Calu3 (cell line): ENCODE results near the gene USH2A. TPM values are rescaled to one million over a fixed set of nuclear protein-coding genes. Genes with fewer than 3 reads are reported as not detected.

Source experiments
- BruUV-seq: library from RNA; stranded (reverse); fragments of 400-500 nt; replicated peaks from 2 replicates; lab custom pipeline; 2021; lab: Mats Ljungman, UMichigan
- CTCF ChIA-PET: fragments of 300-600 bp; sonication (Branson Sonifier 250); formaldehyde crosslinking; loops from one replicate; lab custom pipeline; 2022; ENCODE audit warnings: antibody characterized with exemption; lab: Charles Lee
- DNase-seq: peaks from one replicate; pipeline ENCODE4 v3.0.0; 2022
- H3K27ac Mint-ChIP-seq: one replicate; pipeline ENCODE4 v1.8.0; 2022; ENCODE audit warnings: mixed read lengths; ENCODE audit not compliant: unreplicated experiment
- H3K27me3 Mint-ChIP-seq: one replicate; pipeline ENCODE4 v1.8.0; 2022; ENCODE audit warnings: mixed read lengths; ENCODE audit not compliant: unreplicated experiment
- H3K36me3 Mint-ChIP-seq: one replicate; pipeline ENCODE4 v1.8.0; 2022; ENCODE audit warnings: mild to moderate bottlenecking, moderate library complexity, mixed read lengths; ENCODE audit not compliant: insufficient read depth, unreplicated experiment
- H3K4me1 Mint-ChIP-seq: one replicate; pipeline ENCODE4 v1.8.0; 2022; ENCODE audit warnings: mild to moderate bottlenecking, low read depth, mixed read lengths; ENCODE audit not compliant: unreplicated experiment
- H3K4me3 Mint-ChIP-seq: one replicate; pipeline ENCODE4 v1.8.0; 2022; ENCODE audit warnings: mild to moderate bottlenecking, low read depth, moderate library complexity, mixed read lengths; ENCODE audit not compliant: unreplicated experiment
- H3K9me3 Mint-ChIP-seq: one replicate; pipeline ENCODE4 v1.8.0; 2022; ENCODE audit warnings: low read depth, mixed read lengths; ENCODE audit not compliant: unreplicated experiment
- CTCF ChIP-seq: fragments of 200-600 bp; IDR thresholded peaks from one replicate; pipeline ENCODE4 v1.8.0; 2022; ENCODE audit warnings: antibody characterized with exemption; ENCODE audit not compliant: unreplicated experiment
- intact Hi-C: fragments of 100-400 bp; cut with micrococcal nuclease; formaldehyde crosslinking; loops from one replicate; pipeline ENCODE4 v1.10.0; 2022; ENCODE audit not compliant: unreplicated experiment
- total RNA-seq: library from RNA; stranded (reverse); gene quantifications from 2 replicates; pipeline ENCODE4 v1.2.3, GENCODE V29; 2022

The USH2A gene
- total RNA-seq, 1 experiment from 2014 or later, result not detected

- intact Hi-C loops, result no loop called here
- peaks cover 2% of the 10 kb centered on the region for H3K9me3 Mint-ChIP-seq
- no peak overlapping the region for H3K4me3 Mint-ChIP-seq
- TF ChIP-seq CTCF, result no peak
- CTCF ChIA-PET, result no interaction called here
- H3K36me3 Mint-ChIP-seq, result no peaks in the 10 kb centered on the region
- no peaks in the 10 kb centered on the region for H3K4me1 Mint-ChIP-seq
- H3K27ac Mint-ChIP-seq, result no peak overlapping the region
- no peaks in the 10 kb centered on the region for H3K27me3 Mint-ChIP-seq
- no TSS peak for BruUV-seq
- DNase-seq, result no peak
These were observed 43.8 kb downstream of the USH2A start for GRCh38 chr1:216379441-216379840.

- H3K27me3 Mint-ChIP-seq, result no peaks in the 10 kb centered on the region
These were observed 55.0 kb downstream of the USH2A start for GRCh38 chr1:216368249-216368648.

GRCh38 chr1:216366979-216367378, 56.3 kb downstream of the USH2A start:
- CTCF ChIA-PET, result no interaction called here
- intact Hi-C loops, result no loop called here
- Mint-ChIP-seq H3K27ac (no peak overlapping the region), H3K4me3 (no peak overlapping the region), H3K4me1 (peaks cover 2% of the 10 kb centered on the region), H3K9me3 (no peaks in the 10 kb centered on the region), H3K36me3 (no peaks in the 10 kb centered on the region), H3K27me3 (no peaks in the 10 kb centered on the region)
- DNase-seq, result no peak
- BruUV-seq, result no TSS peak
- no peak for TF ChIP-seq CTCF

More at GRCh38 chr1:216368249-216368648, 55.0 kb downstream of the USH2A start:
- Mint-ChIP-seq H3K4me3 (no peak overlapping the region), H3K27ac (no peak overlapping the region), H3K9me3 (no peaks in the 10 kb centered on the region), H3K36me3 (no peaks in the 10 kb centered on the region), H3K4me1 (peaks cover 8% of the 10 kb centered on the region)
- CTCF ChIA-PET, result interaction anchor here (0.5 kb wide), 1 partner anchor 111 kb away, joined by 4 read pairs; no protein-coding TSS in a partner anchor
- TF ChIP-seq CTCF, result no peak
- DNase-seq, result no peak
- intact Hi-C loops, result no loop called here
- BruUV-seq, result no TSS peak

- H3K4me3 Mint-ChIP-seq, result no peak overlapping the region
- H3K9me3 Mint-ChIP-seq, result no peaks in the 10 kb centered on the region
- intact Hi-C loops, result no loop called here
- no peaks in the 10 kb centered on the region for H3K4me1 Mint-ChIP-seq
- H3K36me3 Mint-ChIP-seq, result no peaks in the 10 kb centered on the region
- DNase-seq, result no peak
- no peaks in the 10 kb centered on the region for H3K27me3 Mint-ChIP-seq
- no peak overlapping the region for H3K27ac Mint-ChIP-seq
- no TSS peak for BruUV-seq
- CTCF ChIA-PET, result no interaction called here
- TF ChIP-seq CTCF, result no peak
These were observed 66.3 kb downstream of the USH2A start for GRCh38 chr1:216356945-216357344.
